NCI-H2171 treated with DMSO at 0.1 percent for 48 hours (cell line): Measurements from ENCODE around the gene RAPGEF4.

ENCODE experiments used
- DNase-seq: peaks from one replicate; lab custom pipeline; 2025; lab: John Stamatoyannopoulos, UW

Gene RAPGEF4

GRCh38 chr2:172826522-172826921 is 90.9 kb downstream of the RAPGEF4 start:
- DNase-seq = no peak

- DNase-seq = no peak
These were observed 93.6 kb downstream of the RAPGEF4 start for GRCh38 chr2:172829229-172829628.

GRCh38 chr2:172830482-172830881 is 94.8 kb downstream of the RAPGEF4 start:
- DNase-seq = no peak

- DNase-seq = no peak
These were observed 98.3 kb downstream of the RAPGEF4 start for GRCh38 chr2:172833898-172834297.

- DNase-seq = peak; percentile 98
These were observed 99.2 kb downstream of the RAPGEF4 start for GRCh38 chr2:172834881-172835280.

GRCh38 chr2:172836347-172836821 is 100.7 kb downstream of the RAPGEF4 start:
- DNase-seq = no peak

- no peak for DNase-seq
These were observed 101.2 kb downstream of the RAPGEF4 start for GRCh38 chr2:172836827-172837226.

- no peak for DNase-seq
These were observed 103.8 kb downstream of the RAPGEF4 start for GRCh38 chr2:172839446-172839845.

GRCh38 chr2:172842511-172843265 is 107.0 kb downstream of the RAPGEF4 start:
- DNase-seq = no peak

GRCh38 chr2:172843266-172843582 is 107.6 kb downstream of the RAPGEF4 start:
- DNase-seq = no peak

- no peak for DNase-seq
These were observed 108.5 kb downstream of the RAPGEF4 start for GRCh38 chr2:172843902-172844715.

- peak; percentile 35 for DNase-seq
These were observed 109.5 kb downstream of the RAPGEF4 start for GRCh38 chr2:172845028-172845630.

- DNase-seq = no peak
These were observed 110.9 kb downstream of the RAPGEF4 start for GRCh38 chr2:172846551-172846950.

- no peak for DNase-seq
These were observed 111.5 kb downstream of the RAPGEF4 start for GRCh38 chr2:172847188-172847587.

GRCh38 chr2:172848519-172848918 is 112.9 kb downstream of the RAPGEF4 start:
- no peak for DNase-seq

- DNase-seq = no peak
These were observed 114.0 kb downstream of the RAPGEF4 start for GRCh38 chr2:172849519-172850217.

- no peak for DNase-seq
These were observed 119.9 kb downstream of the RAPGEF4 start for GRCh38 chr2:172855588-172855987.

GRCh38 chr2:172856606-172857005 is 121.0 kb downstream of the RAPGEF4 start:
- DNase-seq = no peak

- DNase-seq = no peak
These were observed 122.8 kb downstream of the RAPGEF4 start for GRCh38 chr2:172858473-172858745.

GRCh38 chr2:172859581-172860335 is 124.1 kb downstream of the RAPGEF4 start:
- no peak for DNase-seq

GRCh38 chr2:172860336-172860707 is 124.7 kb downstream of the RAPGEF4 start:
- no peak for DNase-seq

- DNase-seq = no peak
These were observed 125.5 kb downstream of the RAPGEF4 start for GRCh38 chr2:172861098-172861497.
